Activated CD4-positive, CD25-positive, alpha-beta regulatory T cell treated with anti-CD3 and anti-CD28 coated beads, Interleukin-2, amount 50 U/mL, for 72 hours (primary cell): ENCODE data around the gene CCAR1.
"Not testable (repeated sequence)": the region's sequence is repeated elsewhere in the genome, so short reads cannot be mapped to it uniquely, and the experiment has no call there.

Source experiments
- DNase-seq: peaks from one replicate; pipeline ENCODE4 v3.0.0; 2021

The CCAR1 gene

DNA sequence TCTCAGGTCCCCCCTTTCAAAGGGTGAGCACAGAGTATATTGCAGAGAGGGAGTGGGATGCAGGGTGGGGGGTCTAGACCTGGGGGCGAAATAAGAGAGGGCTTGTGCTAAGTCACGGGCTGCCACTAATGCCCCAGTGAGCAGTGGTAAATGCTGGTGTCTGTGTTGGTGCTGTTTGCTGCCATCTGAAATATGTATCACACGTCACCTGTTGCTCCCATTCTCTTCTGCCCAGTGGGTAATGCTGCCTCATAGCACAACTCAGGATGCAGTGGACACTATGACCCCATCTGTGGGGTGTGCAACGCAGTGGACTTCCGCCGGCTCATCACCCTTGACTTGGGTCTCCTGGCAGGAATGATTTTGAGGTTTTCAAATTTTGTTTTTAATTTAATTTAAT lies 108.9 kb downstream of the CCAR1 start:
- no peak for DNase-seq

DNA sequence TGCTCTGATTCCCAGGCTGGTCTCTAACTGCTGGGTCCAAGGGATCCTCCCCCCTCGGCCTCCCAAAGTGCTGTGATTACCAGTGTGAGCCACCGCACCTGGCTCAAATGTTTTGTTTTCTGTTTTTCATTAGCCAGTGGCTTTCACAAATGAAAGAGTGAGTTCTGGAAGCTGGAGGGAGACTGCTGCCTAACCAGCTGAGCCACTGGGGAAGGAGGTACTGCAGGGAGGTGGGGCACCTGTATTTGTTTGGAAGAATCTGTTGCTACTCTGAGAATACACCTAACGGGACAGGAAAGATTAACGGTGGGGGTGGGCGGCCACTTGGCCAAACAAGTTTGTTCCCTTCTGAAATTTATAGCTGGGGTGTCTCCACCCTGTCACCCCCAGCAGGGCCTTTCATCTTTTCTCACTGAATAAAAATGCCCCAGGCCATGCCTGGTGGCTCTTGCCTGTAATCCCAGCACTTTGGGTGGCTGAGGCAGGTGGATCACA lies 111.0 kb downstream of the CCAR1 start:
- DNase-seq: no peak

DNA sequence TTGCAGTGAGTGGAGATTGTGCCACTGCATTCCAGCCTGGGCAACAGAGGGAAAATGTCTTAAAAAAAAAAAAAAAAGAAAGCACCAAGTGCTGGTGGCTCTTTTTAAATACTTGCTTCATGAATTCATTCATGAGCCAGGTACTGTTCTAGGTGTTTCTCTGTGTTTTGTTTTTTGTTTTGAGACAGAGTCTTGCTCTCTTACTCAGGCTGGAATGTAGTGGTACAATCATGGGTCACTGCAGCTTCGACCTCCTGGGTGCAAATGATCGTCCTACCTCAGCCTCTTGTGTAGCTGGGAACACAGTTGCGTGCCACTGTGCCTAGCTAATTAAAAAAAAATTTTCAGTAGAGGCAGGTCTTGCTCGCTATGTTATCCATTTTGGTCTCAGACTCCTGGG lies 111.6 kb downstream of the CCAR1 start:
- DNase-seq: no peak

DNA sequence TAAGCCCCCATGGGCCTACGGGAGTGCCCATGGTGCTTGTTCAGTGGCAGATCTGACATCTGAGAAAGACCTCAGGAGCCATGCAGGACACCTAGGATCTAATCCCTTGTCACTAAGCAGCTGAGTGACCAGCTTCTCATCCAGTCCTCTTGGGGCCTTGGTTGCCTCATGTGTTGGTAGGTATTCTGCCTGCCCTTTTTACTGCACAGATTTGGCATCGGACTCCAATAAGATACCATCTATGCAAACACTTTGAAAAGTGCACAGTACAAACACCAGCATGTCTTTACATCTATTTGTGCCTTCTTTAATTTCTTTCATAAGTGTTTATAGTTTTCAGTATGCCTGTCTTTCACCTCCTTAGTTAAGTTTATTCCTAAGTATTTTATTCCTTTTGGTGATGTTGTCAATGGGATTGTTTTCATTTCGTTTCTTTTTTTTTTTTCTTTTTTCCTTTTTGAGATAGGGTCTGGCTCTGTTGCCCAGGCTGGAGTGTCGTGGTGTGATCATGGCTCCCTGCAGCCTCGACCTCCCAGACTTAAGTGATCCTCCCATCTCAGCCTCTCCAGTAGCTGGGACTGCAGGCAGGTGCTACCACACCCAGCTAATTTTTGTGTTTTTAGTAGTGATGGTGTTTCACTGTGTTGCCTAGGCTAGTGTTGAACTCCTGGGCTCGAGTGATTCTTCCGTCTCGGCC lies 116.7 kb downstream of the CCAR1 start:
- DNase-seq: no peak

DNA sequence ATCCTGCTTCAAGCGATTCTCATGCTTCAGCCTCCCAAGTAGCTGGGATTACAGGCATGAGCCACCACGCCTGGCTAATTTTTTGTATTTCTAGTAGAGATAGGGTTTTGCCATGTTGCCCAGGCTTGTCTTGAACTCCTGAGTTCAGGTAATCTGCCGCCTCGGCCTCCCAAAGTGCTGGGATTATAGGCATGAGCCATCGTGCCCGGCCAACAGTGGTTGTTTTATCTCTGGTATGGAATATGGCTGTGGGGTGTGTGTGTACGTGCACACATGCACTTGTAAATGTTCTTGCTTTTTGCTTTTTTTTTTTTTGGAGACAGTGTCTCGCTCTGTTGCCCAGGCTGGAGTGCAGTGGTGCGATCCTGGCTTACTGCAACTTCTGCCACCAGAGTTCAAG lies 119.6 kb downstream of the CCAR1 start:
- not testable (repeated sequence) for DNase-seq
